Stomach (tissue), 9 donors: Measurements from ENCODE around the gene TAPBP. TPM values are rescaled to one million over a fixed set of nuclear protein-coding genes. Genes with fewer than 3 reads are reported as not detected.
"Not testable (repeated sequence)": the region's sequence is repeated elsewhere in the genome, so short reads cannot be mapped to it uniquely, and the experiment has no call there.

Experiments used
- DNase-seq, 2 donors: peaks; one replicate each; pipeline versions ENCODE4 v3.0.0 to v3.0.0-alpha.2; 2013 to 2019
- H3K27ac ChIP-seq, 5 donors: fragments of 200-600 bp in 4 of 5; sonication (generic) in 4 of 5; one replicate each; pipeline ENCODE4 v1.5.1; 2013 to 2019; ENCODE audit warnings: mild to moderate bottlenecking in 1 of 5, moderate library complexity in 1 of 5
- H3K27me3 ChIP-seq, 3 donors: fragments of 200-600 bp; sonication (generic); one replicate each; pipeline ENCODE4 v1.5.1; 2017 to 2019; ENCODE audit warnings: mixed run types in 1 of 3
- H3K36me3 ChIP-seq, 4 donors: fragments of 200-600 bp; sonication (generic); 1 replicate in 3 of 4; 2 replicates in 1 of 4; pipeline ENCODE4 v1.5.1; 2016 to 2019
- H3K4me1 ChIP-seq, 4 donors: fragments of 200-600 bp; sonication (generic); one replicate each; pipeline ENCODE4 v1.5.1; 2016 to 2019
- H3K4me3 ChIP-seq, 4 donors: fragments of 200-600 bp; sonication (generic) in 3 of 4; one replicate each; pipeline ENCODE4 v1.5.1; 2016 to 2019; ENCODE audit warnings: mild to moderate bottlenecking in 1 of 4
- H3K9me3 ChIP-seq, 4 donors: fragments of 200-600 bp; sonication (generic); one replicate each; pipeline ENCODE4 v1.5.1; 2016 to 2019
- EP300 ChIP-seq: sonication (generic); formaldehyde crosslinking; IDR thresholded peaks from one replicate; pipeline ENCODE4 v1.6.1; 2017; ENCODE audit warnings: antibody characterized with exemption
- POLR2A ChIP-seq, 4 donors: fragments of 450-650 bp; IDR thresholded peaks; one replicate each; pipeline ENCODE4 v1.6.1; 2016; ENCODE audit warnings: antibody characterized with exemption in 4 of 4, control low read depth in 2 of 4, mild to moderate bottlenecking in 1 of 4, moderate library complexity in 1 of 4
- POLR2AphosphoS5 ChIP-seq, 3 donors: sonication (generic); formaldehyde crosslinking; IDR thresholded peaks; one replicate each; pipeline ENCODE4 v1.6.1; 2016; ENCODE audit warnings: antibody characterized with exemption in 3 of 3
- WGBS, 5 donors: extraction: QIAGEN DNeasy Blood & Tissue Kit in 3 of 5; methylation state at CpG; one replicate each; pipeline versions ENCODE4 v1.1.5 to v1.1.7; 2013 to 2018; 5-methylcytosine and 5-hydroxymethylcytosine counted together
- intact Hi-C: fragments of 100-400 bp; cut with DNase I; formaldehyde crosslinking; loops from one replicate; pipeline ENCODE4 v1.15.1; 2023; ENCODE audit warnings: low total_unique reads
- polyA plus RNA-seq, 3 donors: library from polyadenylated mRNA; stranded (reverse); fragments of 200-250 nt; gene quantifications; one replicate each; pipeline ENCODE4 v1.2.3, GENCODE V29; 2013
- total RNA-seq, 5 donors: library from RNA; depleted of rRNA; stranded (reverse); fragments of >200 nt; gene quantifications; one replicate each; pipeline versions ENCODE4 v1.1.0 to v1.2.3, GENCODE V29; 2014 to 2016
- TF ChIP-seq, protein P1 (sequence below), 7 experiments: fragments of 450-650 bp in 4 of 7; fragments of 200-600 bp in 3 of 7; sonication (generic) in 3 of 7; IDR thresholded peaks; one replicate each; pipeline ENCODE4 v1.5.1; 2016 to 2019; ENCODE audit warnings: antibody characterized with exemption in 7 of 7, control low read depth in 2 of 7, mild to moderate bottlenecking in 1 of 7
- donor health status: healthy with polysubstance abuse.
- donor health status: Bipolar disorder and iron deficiency.
- donor health status: healthy.

Gene TAPBP
- total and polyA plus RNA-seq, 8 donors: 17.0 to 242 (median 52.0) TPM

DNA sequence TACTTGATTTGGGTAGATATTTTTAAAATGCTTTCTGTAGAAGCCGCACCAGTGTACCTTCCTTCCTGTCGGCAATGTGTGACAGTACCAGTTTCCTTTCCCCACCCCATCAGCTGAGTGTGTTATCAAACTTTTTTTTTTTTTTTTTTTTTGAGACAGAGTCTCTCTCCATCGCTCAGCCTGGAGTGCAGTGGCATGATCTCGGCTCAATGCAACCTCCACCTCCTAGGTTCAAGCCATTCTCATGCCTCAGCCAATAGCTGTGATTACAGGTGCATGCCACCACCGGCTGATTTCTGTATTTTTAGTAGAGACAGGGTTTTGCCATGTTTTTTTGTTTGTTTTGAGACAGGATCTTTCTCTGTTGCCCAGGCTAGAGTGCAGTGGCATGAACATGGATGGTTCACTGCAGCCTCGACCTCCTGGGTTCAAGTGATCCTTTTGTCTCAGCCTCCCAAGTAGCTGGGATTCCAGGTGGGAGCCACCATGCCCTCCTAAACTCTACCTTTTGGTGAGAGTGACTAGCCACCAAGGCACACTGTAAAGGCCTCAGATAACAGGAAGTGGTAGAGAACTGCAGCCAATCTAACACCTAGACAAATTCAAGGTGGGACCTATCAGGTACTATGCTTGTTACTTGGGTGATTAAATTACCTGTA lies 30.2 kb upstream of the TAPBP start:
- H3K27ac ChIP-seq: peak overlapping the region in 4 of 5 donors; percentile 49 to 68 (median 58)
- DNase-seq: peak in 1 of 2 donors; percentile 60
- 61 to 75% (median 66%) methylated on average over 6 of the region's 6 CpGs for WGBS, 5 donors
- TF ChIP-seq EP300 (no peak), POLR2A (IDR thresholded peaks at IDR 0.05) (no peak), POLR2AphosphoS5 (IDR thresholded peaks at IDR 0.05) (no peak)
- TF ChIP-seq, protein P1, sequence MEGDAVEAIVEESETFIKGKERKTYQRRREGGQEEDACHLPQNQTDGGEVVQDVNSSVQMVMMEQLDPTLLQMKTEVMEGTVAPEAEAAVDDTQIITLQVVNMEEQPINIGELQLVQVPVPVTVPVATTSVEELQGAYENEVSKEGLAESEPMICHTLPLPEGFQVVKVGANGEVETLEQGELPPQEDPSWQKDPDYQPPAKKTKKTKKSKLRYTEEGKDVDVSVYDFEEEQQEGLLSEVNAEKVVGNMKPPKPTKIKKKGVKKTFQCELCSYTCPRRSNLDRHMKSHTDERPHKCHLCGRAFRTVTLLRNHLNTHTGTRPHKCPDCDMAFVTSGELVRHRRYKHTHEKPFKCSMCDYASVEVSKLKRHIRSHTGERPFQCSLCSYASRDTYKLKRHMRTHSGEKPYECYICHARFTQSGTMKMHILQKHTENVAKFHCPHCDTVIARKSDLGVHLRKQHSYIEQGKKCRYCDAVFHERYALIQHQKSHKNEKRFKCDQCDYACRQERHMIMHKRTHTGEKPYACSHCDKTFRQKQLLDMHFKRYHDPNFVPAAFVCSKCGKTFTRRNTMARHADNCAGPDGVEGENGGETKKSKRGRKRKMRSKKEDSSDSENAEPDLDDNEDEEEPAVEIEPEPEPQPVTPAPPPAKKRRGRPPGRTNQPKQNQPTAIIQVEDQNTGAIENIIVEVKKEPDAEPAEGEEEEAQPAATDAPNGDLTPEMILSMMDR (IDR thresholded peaks at IDR 0.05): no peak
- intact Hi-C loops: no loop called here
- H3K4me1 ChIP-seq: peaks cover 0 to 16% (median 12%) of the 10 kb centered on the region in 4 donors
- H3K9me3 ChIP-seq: no peaks in the 10 kb centered on the region
- no peaks in the 10 kb centered on the region for H3K27me3 ChIP-seq
- H3K36me3 ChIP-seq: no peaks in the 10 kb centered on the region
- H3K4me3 ChIP-seq: no peak overlapping the region

DNA sequence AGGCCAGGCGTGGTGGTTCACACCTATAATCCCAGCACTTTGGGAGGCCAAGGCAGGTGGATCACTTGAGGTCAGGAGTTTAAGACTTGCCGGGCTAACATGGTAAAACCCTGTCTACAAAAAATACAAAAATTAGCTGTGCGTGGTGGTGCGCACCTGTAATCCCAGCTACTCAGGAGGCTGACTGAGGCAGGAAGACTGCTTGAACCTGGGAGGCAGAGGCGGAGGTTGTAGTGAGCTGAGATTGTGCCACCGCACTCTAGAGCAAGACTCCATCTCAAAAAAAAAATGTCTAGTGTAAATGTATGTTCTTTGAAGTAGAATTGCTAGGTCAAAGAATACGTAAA lies 29.7 kb upstream of the TAPBP start:
- peak overlapping the region in 3 of 5 donors; percentile 28 to 68 (median 39) for H3K27ac ChIP-seq
- 86 to 92% (median 91%) methylated on average over 7 of the region's 7 CpGs for WGBS, 5 donors

DNA sequence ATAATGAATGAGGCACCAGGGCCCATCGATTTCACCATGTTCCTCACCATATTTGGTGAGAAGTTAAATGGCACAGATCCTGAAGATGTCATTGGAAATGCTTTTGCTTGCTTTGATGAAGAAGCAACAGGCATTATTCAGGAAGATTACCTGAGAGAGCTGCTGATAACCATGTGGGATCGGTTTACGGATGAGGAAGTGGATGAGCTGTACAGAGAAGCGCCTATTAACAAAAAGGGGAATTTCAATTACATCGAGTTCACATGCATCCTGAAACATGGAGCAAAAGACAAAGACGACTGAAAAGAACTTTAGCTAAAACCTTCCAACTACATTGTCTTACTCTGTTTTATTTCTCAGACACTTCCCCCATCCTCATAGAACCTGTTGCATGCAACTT lies 25.3 kb upstream of the TAPBP start:
- Histone ChIP-seq H3K27ac (no peak overlapping the region), H3K36me3 (no peaks in the 10 kb centered on the region), H3K4me1 (no peaks in the 10 kb centered on the region), H3K4me3 (no peak overlapping the region), H3K27me3 (no peaks in the 10 kb centered on the region), H3K9me3 (no peaks in the 10 kb centered on the region)
- TF ChIP-seq, protein P1 (IDR thresholded peaks at IDR 0.05): no peak
- TF ChIP-seq POLR2AphosphoS5 (IDR thresholded peaks at IDR 0.05): no peak
- no peak for TF ChIP-seq POLR2A (IDR thresholded peaks at IDR 0.05)
- TF ChIP-seq EP300: no peak
- no peak for DNase-seq
- WGBS, 5 donors: 74 to 85% (median 83%) methylated on average over 6 of the region's 6 CpGs
- intact Hi-C loops: no loop called here

More for the DNA sequence above, 29.7 kb upstream of the TAPBP start:
- DNase-seq, H3K9me3 ChIP-seq, H3K36me3 ChIP-seq, H3K4me3 ChIP-seq, intact Hi-C loops, H3K27me3 ChIP-seq: not testable (repeated sequence)
- H3K4me1 ChIP-seq: peaks cover 0 to 16% (median 12%) of the 10 kb centered on the region in 4 donors

DNA sequence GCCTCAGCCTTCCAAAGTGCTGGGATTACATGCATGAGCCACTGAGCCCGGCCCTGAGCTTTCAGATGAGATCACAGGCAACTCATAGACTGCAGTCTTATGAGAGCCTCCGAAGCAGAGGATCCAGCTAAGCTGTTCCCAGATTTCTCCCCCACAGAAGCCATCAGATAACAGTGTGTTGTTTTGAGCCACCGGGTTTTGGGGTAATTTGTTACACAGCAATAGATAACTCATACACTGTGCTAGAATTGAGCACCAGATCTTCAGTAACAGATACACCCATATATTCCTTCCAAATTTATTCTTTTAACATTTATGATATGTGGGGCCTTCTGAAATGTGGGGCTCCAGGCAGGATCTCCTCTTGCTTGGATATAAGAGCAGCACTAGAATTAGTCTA lies 22.6 kb upstream of the TAPBP start:
- no peaks in the 10 kb centered on the region for H3K27me3 ChIP-seq
- no peak for TF ChIP-seq POLR2AphosphoS5 (IDR thresholded peaks at IDR 0.05)
- TF ChIP-seq, protein P1 (IDR thresholded peaks at IDR 0.05): no peak
- no peak for TF ChIP-seq EP300
- TF ChIP-seq POLR2A (IDR thresholded peaks at IDR 0.05): no peak
- DNase-seq: no peak
- 83 to 96% (median 89%) methylated on average over 2 to 3 of the region's 3 CpGs for WGBS, 5 donors
- H3K36me3 ChIP-seq: no peaks in the 10 kb centered on the region
- no peak overlapping the region for H3K4me3 ChIP-seq
- no peak overlapping the region for H3K27ac ChIP-seq
- H3K4me1 ChIP-seq: no peaks in the 10 kb centered on the region
- intact Hi-C loops: no loop called here
- no peaks in the 10 kb centered on the region for H3K9me3 ChIP-seq

DNA sequence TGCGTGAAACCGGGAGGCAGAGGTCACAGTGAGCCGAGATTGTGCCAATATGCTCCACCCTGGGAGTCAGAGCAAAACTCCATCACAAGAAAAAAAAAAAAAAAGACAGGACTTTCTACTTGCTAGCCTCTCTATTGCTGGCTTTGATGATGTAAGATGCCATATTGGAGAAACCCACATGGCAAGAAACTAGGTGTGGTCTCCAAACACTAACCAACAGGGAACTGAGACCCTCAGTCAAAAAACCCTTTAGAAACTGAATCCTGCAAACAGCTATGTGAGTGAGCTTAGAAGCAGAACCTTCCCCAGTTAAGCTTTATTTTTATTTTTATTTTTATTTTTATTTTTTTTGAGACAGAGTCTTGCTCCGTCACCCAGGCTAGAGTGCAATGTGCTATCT lies 22.0 kb upstream of the TAPBP start:
- 59 to 70% (median 61%) methylated on average over 4 of the region's 4 CpGs for WGBS, 5 donors
- intact Hi-C loops: no loop called here
- Histone ChIP-seq H3K27me3 (no peaks in the 10 kb centered on the region), H3K36me3 (no peaks in the 10 kb centered on the region), H3K9me3 (no peaks in the 10 kb centered on the region), H3K4me3 (no peak overlapping the region), H3K4me1 (no peaks in the 10 kb centered on the region), H3K27ac (no peak overlapping the region)
- TF ChIP-seq, protein P1 (IDR thresholded peaks at IDR 0.05): no peak
- TF ChIP-seq POLR2A (IDR thresholded peaks at IDR 0.05) (no peak), EP300 (no peak), POLR2AphosphoS5 (IDR thresholded peaks at IDR 0.05) (no peak)
- DNase-seq: no peak
